NCI-H2029 (cell line): ENCODE data around the gene CECR2.
A peak's percentile ranks its signal among the peaks of the same experiment; 100 is the strongest.

Source experiments
- DNase-seq: peaks from one replicate; lab custom pipeline; 2025; lab: John Stamatoyannopoulos, UW

The CECR2 gene

GRCh38 chr22:17460895-17461294 lies 91.6 kb downstream of the CECR2 start:
- DNase-seq: no peak

- no peak for DNase-seq
Measured at GRCh38 chr22:17470880-17471500, 101.7 kb downstream of the CECR2 start.

GRCh38 chr22:17471886-17472535 lies 102.8 kb downstream of the CECR2 start:
- DNase-seq: no peak

- no peak for DNase-seq
Measured at GRCh38 chr22:17472932-17473331, 103.7 kb downstream of the CECR2 start.

- no peak for DNase-seq
Measured at GRCh38 chr22:17475318-17476230, 106.3 kb downstream of the CECR2 start.

GRCh38 chr22:17476838-17477237 lies 107.6 kb downstream of the CECR2 start:
- DNase-seq: no peak

- no peak for DNase-seq
Measured at GRCh38 chr22:17477391-17477833, 108.2 kb downstream of the CECR2 start.

GRCh38 chr22:17479135-17479534 lies 109.9 kb downstream of the CECR2 start:
- no peak for DNase-seq

GRCh38 chr22:17481424-17481823 lies 112.2 kb downstream of the CECR2 start:
- no peak for DNase-seq

GRCh38 chr22:17483688-17484372 lies 114.6 kb downstream of the CECR2 start:
- DNase-seq: no peak

- no peak for DNase-seq
Measured at GRCh38 chr22:17484608-17485007, 115.3 kb downstream of the CECR2 start.

GRCh38 chr22:17486313-17486712 lies 117.1 kb downstream of the CECR2 start:
- no peak for DNase-seq

- DNase-seq: no peak
Measured at GRCh38 chr22:17486719-17487118, 117.5 kb downstream of the CECR2 start.

GRCh38 chr22:17489101-17489500 lies 119.8 kb downstream of the CECR2 start:
- DNase-seq: no peak

- DNase-seq: no peak
Measured at GRCh38 chr22:17491090-17491640, 121.9 kb downstream of the CECR2 start.

GRCh38 chr22:17492247-17492646 lies 123.0 kb downstream of the CECR2 start:
- no peak for DNase-seq

- no peak for DNase-seq
Measured at GRCh38 chr22:17493419-17493981, 124.2 kb downstream of the CECR2 start.

GRCh38 chr22:17496841-17497240 lies 127.6 kb downstream of the CECR2 start:
- DNase-seq: no peak

- peak; percentile 60 for DNase-seq
Measured at GRCh38 chr22:17501679-17502285, 132.5 kb downstream of the CECR2 start.

GRCh38 chr22:17508110-17508509 lies 138.8 kb downstream of the CECR2 start:
- no peak for DNase-seq

GRCh38 chr22:17512960-17513359 lies 143.7 kb downstream of the CECR2 start:
- DNase-seq: no peak
